Measurements from ENCODE around the gene SYTL2.

The SYTL2 gene

GRCh38 chr11:85772695-85773094, 38.2 kb downstream of the SYTL2 start:
- Histone ChIP-seq H3K27me3 (ENCODE audit: low read depth, low read length) (no peaks in the 10 kb centered on the region), H3K9me3 (ENCODE audit: insufficient read depth, low read length) (no peaks in the 10 kb centered on the region), H3K27ac (ENCODE audit: low read length) (no peak overlapping the region), H3K79me2 (ENCODE audit: low read length) (no peaks in the 10 kb centered on the region), H3K36me3 (replicated peaks; ENCODE audit: low read depth, low read length) (no peaks in the 10 kb centered on the region), H4K20me1 (ENCODE audit: insufficient read depth, low read length) (no peaks in the 10 kb centered on the region), H3K9ac (ENCODE audit: low read length) (no peak overlapping the region), H3K4me2 (ENCODE audit: low read length) (no peak overlapping the region), H2AFZ (ENCODE audit: low read depth, low read length) (no peak overlapping the region), H3K4me1 (ENCODE audit: low read length) (peaks cover 11% of the 10 kb centered on the region), H3K4me3 (ENCODE audit: low read length) (no peak overlapping the region)
- no peak for TF ChIP-seq CTCF (IDR thresholded peaks at IDR 0.05; ENCODE audit: low read depth, low read length)
- TF ChIP-seq EZH2phosphoT487 (IDR thresholded peaks at IDR 0.05; ENCODE audit: low read depth) = no peak

- Histone ChIP-seq H3K27me3 (ENCODE audit: low read depth, low read length) (no peaks in the 10 kb centered on the region), H3K9me3 (ENCODE audit: insufficient read depth, low read length) (no peaks in the 10 kb centered on the region), H2AFZ (ENCODE audit: low read depth, low read length) (no peak overlapping the region), H3K36me3 (replicated peaks; ENCODE audit: low read depth, low read length) (no peaks in the 10 kb centered on the region), H3K4me1 (ENCODE audit: low read length) (peaks cover 11% of the 10 kb centered on the region), H3K4me3 (ENCODE audit: low read length) (no peak overlapping the region), H4K20me1 (ENCODE audit: insufficient read depth, low read length) (no peaks in the 10 kb centered on the region), H3K79me2 (ENCODE audit: low read length) (no peaks in the 10 kb centered on the region), H3K9ac (ENCODE audit: low read length) (no peak overlapping the region), H3K4me2 (ENCODE audit: low read length) (no peak overlapping the region), H3K27ac (ENCODE audit: low read length) (no peak overlapping the region)
- TF ChIP-seq EZH2phosphoT487 (IDR thresholded peaks at IDR 0.05; ENCODE audit: low read depth) = no peak
- no peak for TF ChIP-seq CTCF (IDR thresholded peaks at IDR 0.05; ENCODE audit: low read depth, low read length)
Observed at GRCh38 chr11:85771568-85771967, 39.4 kb downstream of the SYTL2 start.

GRCh38 chr11:85769771-85770170, 41.2 kb downstream of the SYTL2 start:
- H3K9me3 ChIP-seq (ENCODE audit: insufficient read depth, low read length) = no peaks in the 10 kb centered on the region
- no peak for TF ChIP-seq EZH2phosphoT487 (IDR thresholded peaks at IDR 0.05; ENCODE audit: low read depth)
- no peak for TF ChIP-seq CTCF (IDR thresholded peaks at IDR 0.05; ENCODE audit: low read depth, low read length)
- no peak overlapping the region for H2AFZ ChIP-seq (ENCODE audit: low read depth, low read length)
- no peak overlapping the region for H3K4me3 ChIP-seq (ENCODE audit: low read length)
- no peak overlapping the region for H3K4me2 ChIP-seq (ENCODE audit: low read length)
- no peaks in the 10 kb centered on the region for H3K79me2 ChIP-seq (ENCODE audit: low read length)
- no peaks in the 10 kb centered on the region for H3K36me3 ChIP-seq (replicated peaks; ENCODE audit: low read depth, low read length)
- no peak overlapping the region for H3K27ac ChIP-seq (ENCODE audit: low read length)
- no peaks in the 10 kb centered on the region for H3K27me3 ChIP-seq (ENCODE audit: low read depth, low read length)
- H3K9ac ChIP-seq (ENCODE audit: low read length) = no peak overlapping the region
- peaks cover 7% of the 10 kb centered on the region for H3K4me1 ChIP-seq (ENCODE audit: low read length)
- H4K20me1 ChIP-seq (ENCODE audit: insufficient read depth, low read length) = no peaks in the 10 kb centered on the region

- no peak overlapping the region for H2AFZ ChIP-seq (ENCODE audit: low read depth, low read length)
- no peaks in the 10 kb centered on the region for H3K27me3 ChIP-seq (ENCODE audit: low read depth, low read length)
- no peaks in the 10 kb centered on the region for H3K79me2 ChIP-seq (ENCODE audit: low read length)
- H3K9ac ChIP-seq (ENCODE audit: low read length) = no peak overlapping the region
- no peak for TF ChIP-seq EZH2phosphoT487 (IDR thresholded peaks at IDR 0.05; ENCODE audit: low read depth)
- TF ChIP-seq CTCF (IDR thresholded peaks at IDR 0.05; ENCODE audit: low read depth, low read length) = no peak
- no peak overlapping the region for H3K27ac ChIP-seq (ENCODE audit: low read length)
- H3K4me2 ChIP-seq (ENCODE audit: low read length) = no peak overlapping the region
- H3K4me3 ChIP-seq (ENCODE audit: low read length) = no peak overlapping the region
- no peaks in the 10 kb centered on the region for H4K20me1 ChIP-seq (ENCODE audit: insufficient read depth, low read length)
- H3K4me1 ChIP-seq (ENCODE audit: low read length) = no peaks in the 10 kb centered on the region
- H3K36me3 ChIP-seq (replicated peaks; ENCODE audit: low read depth, low read length) = no peaks in the 10 kb centered on the region
- H3K9me3 ChIP-seq (ENCODE audit: insufficient read depth, low read length) = no peaks in the 10 kb centered on the region
Observed at GRCh38 chr11:85768473-85769146, 42.3 kb downstream of the SYTL2 start.

Measured in OCI-LY3 (cell line).